ENCODE results near the gene MAP7D1. TPM values are rescaled to one million over a fixed set of nuclear protein-coding genes. Genes with fewer than 3 reads are reported as not detected.

Gene MAP7D1
- total RNA-seq, 2 donors from 2014 or later, result 38.3 to 62.5 TPM

- ATAC-seq, result no peak
- DNase-seq, result peak in 1 of 2 donors; percentile 59
- intact Hi-C loops (cut with DNase I, micrococcal nuclease), result no loop called here
Observed at GRCh38 chr1:36160949-36161485, 5.1 kb downstream of the MAP7D1 start.

- intact Hi-C loops (cut with DNase I, micrococcal nuclease), result no loop called here
- DNase-seq (peak in 1 of 2 donors; percentile 38), ATAC-seq (peak; percentile 50)
Observed at GRCh38 chr1:36161641-36162531, 5.9 kb downstream of the MAP7D1 start.

- no peak for DNase-seq
- ATAC-seq, result no peak
- intact Hi-C loops (cut with DNase I, micrococcal nuclease), result no loop called here
Observed at GRCh38 chr1:36162680-36163239, 6.8 kb downstream of the MAP7D1 start.

- ATAC-seq (no peak), DNase-seq (no peak)
- intact Hi-C loops (cut with DNase I, micrococcal nuclease), result no loop called here
Observed at GRCh38 chr1:36163426-36163825, 7.5 kb downstream of the MAP7D1 start.

- intact Hi-C loops (cut with DNase I, micrococcal nuclease), result no loop called here
- ATAC-seq, result no peak
- no peak for DNase-seq
Observed at GRCh38 chr1:36164361-36164760, 8.4 kb downstream of the MAP7D1 start.

GRCh38 chr1:36165145-36165544 is 9.2 kb downstream of the MAP7D1 start:
- ATAC-seq (no peak), DNase-seq (no peak)
- intact Hi-C loops (cut with DNase I, micrococcal nuclease), result no loop called here

- no peak for DNase-seq
- intact Hi-C loops (cut with DNase I, micrococcal nuclease), result no loop called here
- ATAC-seq, result no peak
Observed at GRCh38 chr1:36166136-36166535, 10.2 kb downstream of the MAP7D1 start.

GRCh38 chr1:36166938-36167905 is 11.3 kb downstream of the MAP7D1 start:
- intact Hi-C loops (cut with DNase I, micrococcal nuclease), result no loop called here
- ATAC-seq, result no peak

GRCh38 chr1:36168514-36168913 is 12.6 kb downstream of the MAP7D1 start:
- intact Hi-C loops (cut with DNase I, micrococcal nuclease), result no loop called here
- DNase-seq (no peak), ATAC-seq (no peak)

More at GRCh38 chr1:36166938-36167905, 11.3 kb downstream of the MAP7D1 start:
- DNase-seq, result no peak

GRCh38 chr1:36170643-36171412 is 14.9 kb downstream of the MAP7D1 start:
- intact Hi-C loops (cut with DNase I, micrococcal nuclease), result no loop called here
- DNase-seq (no peak), ATAC-seq (no peak)

- no peak for DNase-seq
- no peak for ATAC-seq
- intact Hi-C loops (cut with DNase I, micrococcal nuclease), result no loop called here
Observed at GRCh38 chr1:36172017-36172747, 16.2 kb downstream of the MAP7D1 start.

- intact Hi-C loops (cut with DNase I, micrococcal nuclease), result no loop called here
- DNase-seq (no peak), ATAC-seq (no peak)
Observed at GRCh38 chr1:36172983-36173382, 17.0 kb downstream of the MAP7D1 start.

- intact Hi-C loops (cut with DNase I, micrococcal nuclease), result no loop called here
- no peak for DNase-seq
- no peak for ATAC-seq
Observed at GRCh38 chr1:36174713-36175112, 18.8 kb downstream of the MAP7D1 start.

- intact Hi-C loops (cut with DNase I, micrococcal nuclease), result no loop called here
Observed at GRCh38 chr1:36175137-36176095, 19.5 kb downstream of the MAP7D1 start.

GRCh38 chr1:36176106-36176949 is 20.4 kb downstream of the MAP7D1 start:
- ATAC-seq (no peak), DNase-seq (no peak)
- intact Hi-C loops (cut with DNase I, micrococcal nuclease), result no loop called here

More at GRCh38 chr1:36175137-36176095, 19.5 kb downstream of the MAP7D1 start:
- peak in 1 of 2 donors; percentile 61 for DNase-seq
- no peak for ATAC-seq

All from left colon (tissue), 2 donors.